Middle frontal gyrus (tissue), 1 donor: ENCODE data around the gene AGBL5.
"Not testable (repeated sequence)": the region's sequence is repeated elsewhere in the genome, so short reads cannot be mapped to it uniquely, and the experiment has no call there.

Experiments
- DNase-seq: peaks from one replicate; pipeline ENCODE4 v3.0.0-alpha.2; 2015; ENCODE audit warnings: low spot score; ENCODE audit errors: extremely low spot score

The AGBL5 gene

DNA sequence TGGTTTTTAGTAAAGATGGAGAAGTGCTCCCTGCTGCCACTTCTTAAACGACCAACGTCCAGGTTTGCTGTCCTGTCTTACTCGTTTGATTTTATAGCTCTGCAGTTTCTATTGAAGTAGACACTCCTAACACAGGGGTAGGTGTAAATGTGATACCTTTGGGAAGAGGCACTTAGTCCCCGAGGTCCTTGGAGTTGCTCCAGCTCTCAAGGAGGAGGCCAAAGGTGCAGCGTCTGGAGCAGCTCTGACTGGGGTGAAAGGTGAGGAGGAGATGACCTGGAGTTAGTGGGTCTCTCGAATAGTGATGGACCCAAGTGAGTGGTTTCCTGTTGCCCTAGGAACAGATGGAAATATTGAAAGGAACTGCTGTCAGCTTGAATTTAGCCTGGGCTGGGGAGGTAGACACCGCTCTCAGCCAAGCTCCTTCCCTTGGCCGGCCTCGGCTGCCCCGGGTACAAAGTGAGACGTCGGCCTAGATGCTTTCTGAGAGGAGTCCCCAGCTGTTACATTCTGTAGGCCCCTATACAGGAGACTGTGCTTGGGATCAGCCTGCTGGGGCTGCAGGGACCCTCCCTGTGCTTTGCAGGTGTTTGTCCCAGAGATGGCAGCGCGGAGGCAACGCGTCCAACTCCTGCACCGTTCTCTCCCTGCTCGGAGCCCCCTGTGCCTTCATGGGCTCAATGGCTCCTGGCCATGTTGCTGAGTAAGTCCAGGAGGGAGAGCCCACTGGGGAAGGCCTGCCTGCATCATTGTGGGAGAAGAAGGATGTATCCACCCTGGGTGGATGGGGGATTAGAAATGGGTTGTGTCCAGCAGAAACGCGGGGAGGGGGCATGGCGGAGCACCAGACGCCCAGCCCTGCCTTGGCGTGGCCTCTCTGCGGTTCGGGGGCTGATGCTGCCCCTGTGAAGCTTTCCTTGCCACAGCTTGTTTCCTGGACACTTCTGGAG lies 40.6 kb downstream of the AGBL5 start:
- no peak for DNase-seq

GRCh38 chr2:27092696-27093429 lies 41.4 kb downstream of the AGBL5 start:
- DNase-seq, result no peak

DNA sequence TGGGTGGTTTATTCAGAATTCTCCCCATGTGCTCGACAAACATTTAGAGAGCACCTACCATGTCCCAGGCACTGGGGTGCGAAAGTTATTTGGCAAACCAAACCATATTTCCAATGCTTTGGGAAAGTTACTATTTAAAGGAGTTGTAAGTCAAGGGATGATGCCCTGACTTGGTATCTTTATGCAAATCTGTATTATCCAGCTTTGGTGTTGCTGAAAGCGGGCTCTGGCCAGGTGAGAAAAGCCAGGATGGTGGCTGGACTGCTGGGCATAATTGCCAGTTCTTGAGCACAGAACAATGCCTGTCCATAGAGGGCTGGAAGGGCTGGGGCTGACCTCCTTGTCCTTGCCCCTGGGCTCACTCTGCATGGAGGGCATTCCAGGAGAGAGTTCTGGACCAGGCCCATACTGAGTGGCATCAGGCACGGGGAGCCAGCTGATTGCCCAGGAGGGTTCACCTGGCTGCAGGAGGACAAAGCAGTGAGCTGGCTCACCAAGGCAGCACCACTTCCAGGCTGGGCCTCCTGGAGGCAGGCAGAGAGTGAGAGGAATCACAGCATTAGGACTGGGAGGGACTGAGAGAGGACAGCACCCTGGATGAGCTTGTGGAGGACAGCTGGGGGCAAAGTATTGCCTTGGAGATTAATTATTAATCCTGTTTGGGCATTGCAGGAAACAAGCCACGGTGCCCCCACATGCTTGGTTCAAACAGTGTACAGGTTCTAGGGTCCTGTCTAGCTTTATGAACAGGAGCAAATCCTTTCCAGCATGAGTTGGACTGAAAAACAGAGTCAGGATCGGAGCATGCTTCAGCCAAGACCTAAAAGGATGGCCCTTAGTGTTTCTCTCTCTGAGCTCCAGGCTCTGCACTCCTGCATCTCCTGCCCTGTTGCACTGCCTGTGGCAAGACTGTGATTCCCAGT lies 42.2 kb downstream of the AGBL5 start:
- no peak for DNase-seq

GRCh38 chr2:27094353-27094984 lies 43.0 kb downstream of the AGBL5 start:
- DNase-seq, result no peak

GRCh38 chr2:27095427-27095744 lies 43.9 kb downstream of the AGBL5 start:
- no peak for DNase-seq

GRCh38 chr2:27095745-27096651 lies 44.5 kb downstream of the AGBL5 start:
- DNase-seq, result peak; percentile 61

- no peak for DNase-seq
These were observed 45.4 kb downstream of the AGBL5 start for GRCh38 chr2:27096748-27097297.

- DNase-seq, result no peak
These were observed 45.9 kb downstream of the AGBL5 start for GRCh38 chr2:27097341-27097740.

DNA sequence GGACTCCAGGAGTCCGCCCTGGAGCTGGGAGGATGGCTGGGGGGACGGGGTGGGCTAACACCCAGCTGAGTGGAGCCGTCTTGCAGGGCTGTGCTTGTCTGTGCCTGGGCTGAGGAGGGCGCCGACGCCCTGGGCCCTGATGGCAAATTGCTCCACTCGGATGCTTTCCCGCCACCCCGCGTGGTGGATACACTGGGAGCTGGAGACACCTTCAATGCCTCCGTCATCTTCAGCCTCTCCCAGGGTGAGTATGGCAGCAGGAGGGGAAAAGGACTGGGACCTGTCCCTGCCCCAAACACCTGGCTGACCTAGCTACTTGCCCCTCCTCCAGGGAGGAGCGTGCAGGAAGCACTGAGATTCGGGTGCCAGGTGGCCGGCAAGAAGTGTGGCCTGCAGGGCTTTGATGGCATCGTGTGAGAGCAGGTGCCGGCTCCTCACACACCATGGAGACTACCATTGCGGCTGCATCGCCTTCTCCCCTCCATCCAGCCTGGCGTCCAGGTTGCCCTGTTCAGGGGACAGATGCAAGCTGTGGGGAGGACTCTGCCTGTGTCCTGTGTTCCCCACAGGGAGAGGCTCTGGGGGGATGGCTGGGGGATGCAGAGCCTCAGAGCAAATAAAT lies 48.0 kb downstream of the AGBL5 start:
- DNase-seq, result no peak

GRCh38 chr2:27100036-27100435 lies 48.6 kb downstream of the AGBL5 start:
- no peak for DNase-seq

DNA sequence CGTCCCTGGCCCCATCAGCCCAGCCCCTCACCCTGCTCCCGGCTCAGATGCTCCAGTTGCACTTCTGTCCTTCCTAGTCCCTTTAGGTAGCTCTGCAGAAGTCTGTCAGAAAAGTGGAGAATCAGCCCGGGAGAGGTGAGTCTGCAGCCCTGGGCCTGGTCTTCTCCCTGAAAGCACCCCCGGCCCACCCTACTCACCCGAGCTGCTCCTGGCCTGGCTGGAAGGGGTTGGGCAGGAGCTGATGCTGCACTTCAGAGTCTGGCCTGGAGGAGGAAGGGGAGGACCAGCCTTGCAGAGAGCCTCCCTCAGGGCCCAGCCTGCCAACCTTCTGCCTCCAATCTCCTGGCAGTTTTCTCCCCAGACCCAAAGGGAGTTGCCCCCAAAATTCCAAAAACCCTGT lies 50.9 kb downstream of the AGBL5 start:
- DNase-seq, result no peak

DNA sequence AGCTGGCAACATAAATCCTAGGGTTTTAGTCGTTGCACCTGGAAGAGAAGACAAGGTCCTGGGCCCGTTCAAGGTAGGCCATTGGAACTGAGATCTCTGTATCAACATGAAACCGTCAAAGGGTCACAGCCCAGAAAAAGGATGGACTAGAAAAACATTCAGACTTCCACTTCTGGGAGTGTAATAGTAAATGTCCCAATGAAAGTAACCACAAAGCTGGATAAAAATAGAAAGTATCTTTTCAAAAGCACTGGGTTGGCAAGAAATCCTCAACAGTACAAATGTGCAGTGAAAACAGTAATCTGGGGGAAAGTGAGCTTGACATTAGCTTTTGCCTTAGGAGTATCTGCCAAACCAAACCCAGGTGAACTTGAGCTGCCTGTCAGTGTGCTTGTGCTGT lies 54.5 kb downstream of the AGBL5 start:
- no peak for DNase-seq

- DNase-seq, result no peak
These were observed 56.8 kb downstream of the AGBL5 start for GRCh38 chr2:27108221-27108620.

DNA sequence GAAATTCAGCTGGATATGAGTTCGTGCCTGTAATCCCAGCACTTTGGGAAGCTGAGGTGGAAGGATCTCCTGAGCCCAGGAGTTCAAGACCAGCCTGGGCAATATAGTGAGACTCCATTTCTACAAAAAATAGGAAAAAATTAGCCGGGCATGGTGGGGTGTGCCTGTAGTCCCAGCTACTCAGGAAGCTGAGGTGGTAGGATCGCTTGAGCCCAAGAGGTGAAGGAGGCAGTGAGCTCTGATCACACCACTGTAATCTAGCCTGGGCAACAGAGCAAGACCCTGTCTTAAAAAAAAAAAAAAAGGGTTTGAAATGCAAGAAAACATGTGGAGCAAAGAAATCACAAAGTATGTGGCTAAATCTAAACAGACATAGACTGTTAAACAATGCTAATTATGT lies 57.6 kb downstream of the AGBL5 start:
- no peak for DNase-seq

GRCh38 chr2:27110603-27111352 lies 59.3 kb downstream of the AGBL5 start:
- DNase-seq, result not testable (repeated sequence)

GRCh38 chr2:27111392-27112078 lies 60.1 kb downstream of the AGBL5 start:
- not testable (repeated sequence) for DNase-seq

DNA sequence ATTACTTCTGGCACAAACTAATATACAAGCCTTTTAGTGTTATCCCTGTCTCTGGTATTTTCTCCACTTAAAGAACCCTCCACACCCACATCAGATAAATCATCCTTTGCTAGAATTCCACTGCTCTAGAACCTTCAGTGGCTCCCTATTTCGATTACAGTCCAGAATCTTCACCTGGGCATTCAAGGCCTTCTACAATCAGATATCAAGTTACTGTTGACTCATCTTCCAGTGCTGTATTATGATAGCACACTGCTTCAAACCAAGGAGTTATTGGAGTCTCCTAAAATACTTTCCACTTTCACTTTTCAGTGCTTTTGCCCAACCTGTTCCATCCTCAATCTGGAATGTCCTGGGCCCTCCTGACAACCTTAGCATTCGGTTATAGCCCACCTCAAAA lies 64.1 kb downstream of the AGBL5 start:
- no peak for DNase-seq

DNA sequence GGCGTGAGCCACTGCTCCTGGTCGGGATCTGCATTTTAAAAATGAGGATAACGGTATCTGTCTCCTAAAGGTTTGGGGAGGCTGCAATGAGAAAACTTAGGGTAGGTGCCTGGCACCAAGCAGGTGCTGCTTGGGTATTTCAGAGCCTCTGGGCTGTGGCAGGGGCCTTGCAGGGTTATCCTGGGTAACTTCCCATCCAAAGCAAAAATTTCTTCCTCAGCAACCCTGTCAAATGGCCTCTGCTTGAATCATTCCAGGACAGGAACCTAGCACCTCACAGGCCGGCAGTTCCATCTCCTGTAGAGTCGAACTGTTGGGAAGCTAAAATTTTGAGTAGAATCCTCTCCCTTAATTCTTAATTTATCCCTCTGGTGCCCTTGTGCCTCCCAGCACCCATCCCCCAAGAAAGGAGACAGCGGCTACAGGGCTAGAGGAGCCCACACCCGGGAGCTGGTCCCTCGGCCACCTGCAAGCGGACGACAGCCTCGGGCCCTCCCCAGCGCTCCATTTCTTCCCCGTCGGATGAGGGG lies 66.6 kb downstream of the AGBL5 start:
- DNase-seq, result no peak
